Prostate gland (tissue), 2 donors: ENCODE measurements around the gene GNG8.

Experiments
- CTCF ChIP-seq, 4 experiments: fragments of 200-600 bp in 2 of 4; fragments of 450-650 bp in 2 of 4; sonication (generic) in 2 of 4; IDR thresholded peaks; 1 replicate in 3 of 4; 2 replicates in 1 of 4; pipeline ENCODE4 v1.5.1; 2016 to 2019; ENCODE audit warnings: antibody characterized with exemption in 4 of 4, mild to moderate bottlenecking in 2 of 4, moderate library complexity in 2 of 4
- POLR2AphosphoS5 ChIP-seq: sonication (generic); formaldehyde crosslinking; IDR thresholded peaks from one replicate; pipeline ENCODE4 v1.6.1; 2017; ENCODE audit warnings: antibody characterized with exemption

GRCh38 chr19:46624958-46625661 is 10.9 kb downstream of the GNG8 start, which contains the start of gene PTGIR:
- TF ChIP-seq CTCF (IDR thresholded peaks at IDR 0.05) (no peak), POLR2AphosphoS5 (no peak)
